Trophoblast cell (in vitro differentiated cells and primary cell): ENCODE results near the gene MCM3AP.
A peak's percentile ranks its signal among the peaks of the same experiment; 100 is the strongest.

Source experiments
- DNase-seq, 2 donors: peaks; one replicate each; pipeline ENCODE4 v3.0.0-alpha.2; 2016
- H2AFZ ChIP-seq: 2 replicates; pipeline ENCODE4 v1.6.1; 2013; ENCODE audit warnings: low read length, moderate library complexity, mild to moderate bottlenecking; ENCODE audit not compliant: insufficient read depth, poor library complexity
- H2AK5ac ChIP-seq: 2 replicates; pipeline ENCODE4 v1.6.1; 2013; ENCODE audit warnings: mild to moderate bottlenecking, low read length
- H2BK120ac ChIP-seq: 2 replicates; pipeline ENCODE4 v1.6.1; 2013; ENCODE audit warnings: low read length, mild to moderate bottlenecking, moderate library complexity; ENCODE audit not compliant: insufficient read depth, poor library complexity
- H2BK12ac ChIP-seq: 2 replicates; pipeline ENCODE4 v1.6.1; 2013; ENCODE audit warnings: mild to moderate bottlenecking, low read length, moderate library complexity
- H2BK5ac ChIP-seq: 2 replicates; pipeline ENCODE4 v1.6.1; 2013; ENCODE audit warnings: low read length, low read depth, moderate library complexity, mild to moderate bottlenecking; ENCODE audit not compliant: poor library complexity
- H3K14ac ChIP-seq: 2 replicates; pipeline ENCODE4 v1.6.1; 2013; ENCODE audit warnings: mild to moderate bottlenecking, low read length
- H3K18ac ChIP-seq: 2 replicates; pipeline ENCODE4 v1.6.1; 2013; ENCODE audit warnings: mild to moderate bottlenecking, low read length
- H3K23ac ChIP-seq: 2 replicates; pipeline ENCODE4 v1.6.1; 2013; ENCODE audit warnings: low read length
- H3K27ac ChIP-seq: 2 replicates; pipeline ENCODE4 v1.5.1; 2013; ENCODE audit warnings: low read depth, mild to moderate bottlenecking, inconsistent platforms, low read length, moderate library complexity
- H3K27me3 ChIP-seq: 2 replicates; pipeline ENCODE4 v1.6.1; 2013; ENCODE audit warnings: inconsistent platforms, mild to moderate bottlenecking, low read length, moderate library complexity; ENCODE audit not compliant: insufficient read depth
- H3K36me3 ChIP-seq, 2 experiments: 1 replicate in 1 of 2; 2 replicates in 1 of 2; pipeline ENCODE4 v1.6.1; 2013; ENCODE audit warnings: low read length in 2 of 2, mild to moderate bottlenecking in 2 of 2, moderate library complexity in 1 of 2; ENCODE audit not compliant: insufficient read depth in 2 of 2, control insufficient read depth in 1 of 2
- H3K4ac ChIP-seq: 2 replicates; pipeline ENCODE4 v1.6.1; 2013; ENCODE audit warnings: low read depth, mild to moderate bottlenecking, low read length, moderate library complexity
- H3K4me1 ChIP-seq, 2 experiments: 1 replicate in 1 of 2; 2 replicates in 1 of 2; pipeline ENCODE4 v1.6.1; 2013; ENCODE audit warnings: low read length in 2 of 2, mild to moderate bottlenecking in 2 of 2, moderate library complexity in 1 of 2; ENCODE audit not compliant: insufficient read depth in 2 of 2, control insufficient read depth in 1 of 2
- H3K4me2 ChIP-seq: 2 replicates; pipeline ENCODE4 v1.6.1; 2013; ENCODE audit warnings: inconsistent platforms, mild to moderate bottlenecking, low read length, moderate library complexity
- H3K4me3 ChIP-seq: 2 replicates; pipeline ENCODE4 v1.5.1; 2013; ENCODE audit warnings: mild to moderate bottlenecking, low read depth, low read length, inconsistent platforms
- H3K79me1 ChIP-seq: one replicate; pipeline ENCODE4 v1.6.1; 2013; ENCODE audit warnings: low read length
- H3K79me2 ChIP-seq: 2 replicates; pipeline ENCODE4 v1.6.1; 2013; ENCODE audit warnings: low read length, mild to moderate bottlenecking; ENCODE audit not compliant: control insufficient read depth, insufficient read depth, poor library complexity
- H3K9ac ChIP-seq: 2 replicates; pipeline ENCODE4 v1.6.1; 2013; ENCODE audit warnings: mild to moderate bottlenecking, low read length
- H3K9me3 ChIP-seq: 2 replicates; pipeline ENCODE4 v1.6.1; 2013; ENCODE audit warnings: low read depth, mild to moderate bottlenecking, control low read depth, inconsistent platforms, low read length; ENCODE audit not compliant: insufficient read depth
- H4K12ac ChIP-seq: 2 replicates; pipeline ENCODE4 v1.6.1; 2013; ENCODE audit warnings: low read depth, mild to moderate bottlenecking, low read length, moderate library complexity
- H4K8ac ChIP-seq: 2 replicates; pipeline ENCODE4 v1.6.1; 2013; ENCODE audit warnings: low read depth, mild to moderate bottlenecking, low read length, moderate library complexity
- H4K91ac ChIP-seq: one replicate; pipeline ENCODE4 v1.6.1; 2013; ENCODE audit warnings: low read depth, mild to moderate bottlenecking, low read length, moderate library complexity
- WGBS: extraction: QIAGEN DNeasy Blood & Tissue Kit; methylation state at CpG from one replicate; pipeline ENCODE4 v1.1.7; 2013; ENCODE audit warnings: missing lambda C conversion rate; ENCODE audit not compliant: insufficient read length, insufficient coverage; ENCODE audit errors: extremely low coverage; 5-methylcytosine and 5-hydroxymethylcytosine counted together

MCM3AP gene

DNA sequence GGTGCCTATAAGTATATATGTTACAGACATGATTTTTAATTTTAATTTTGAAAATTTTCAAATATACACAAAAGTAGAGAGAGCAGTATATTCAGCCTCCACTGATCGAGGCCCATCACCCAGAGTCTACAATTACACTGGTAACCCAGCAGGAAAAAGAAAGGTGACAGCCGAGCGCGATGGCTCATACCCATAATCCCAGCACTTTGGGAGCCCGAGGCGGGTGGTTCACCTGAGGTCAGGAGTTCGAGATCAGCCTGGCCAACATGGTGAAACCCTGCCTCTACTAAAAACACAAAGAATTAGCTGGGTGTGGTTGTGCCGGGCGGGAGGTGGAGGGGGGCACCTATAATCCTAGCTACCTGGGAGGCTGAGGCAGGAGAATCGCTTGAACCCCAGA lies 2.1 kb upstream of the MCM3AP start:
- Histone ChIP-seq H3K27me3 (no peaks in the 10 kb centered on the region), H3K79me2 (peaks cover 5% of the 10 kb centered on the region), H2BK5ac (no peak overlapping the region), H4K12ac (no peak overlapping the region), H3K23ac (no peak overlapping the region), H2AFZ (no peak overlapping the region), H3K4me3 (no peak overlapping the region), H3K18ac (no peak overlapping the region), H3K14ac (no peak overlapping the region), H4K91ac (no peak overlapping the region), H3K27ac (no peak overlapping the region), H2BK120ac (no peak overlapping the region), H3K36me3 (peaks cover 13 to 18% of the 10 kb centered on the region in 2 experiments), H3K9me3 (peaks cover 6% of the 10 kb centered on the region), H3K79me1 (peaks cover 8% of the 10 kb centered on the region), H2BK12ac (no peak overlapping the region), H3K4ac (peak overlapping the region; percentile 57), H2AK5ac (no peak overlapping the region), H3K4me2 (no peak overlapping the region), H3K4me1 (peaks cover 5 to 10% of the 10 kb centered on the region in 2 experiments), H4K8ac (no peak overlapping the region), H3K9ac (no peak overlapping the region)
- DNase-seq: no peak
- no CpG with 5 or more reads among the region's 10 CpGs for WGBS

DNA sequence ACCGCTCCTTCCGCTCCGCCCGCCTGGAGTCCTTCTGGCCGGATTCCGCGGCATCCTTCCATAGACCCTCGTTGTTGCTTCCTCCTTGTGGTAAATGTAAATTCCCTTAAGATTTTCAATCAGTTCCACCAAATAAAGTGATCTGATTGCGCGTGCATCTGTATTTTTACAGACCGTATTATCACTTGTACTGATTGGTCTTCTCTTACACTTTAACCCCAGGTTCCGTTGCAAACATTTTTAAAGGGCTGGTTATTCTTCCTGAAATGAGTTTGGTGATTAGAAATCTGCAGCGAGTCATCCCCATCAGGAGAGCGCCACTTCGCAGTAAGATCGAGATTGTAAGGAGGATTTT lies 1.2 kb upstream of the MCM3AP start:
- no peak overlapping the region for H2AK5ac ChIP-seq
- no peak overlapping the region for H2AFZ ChIP-seq
- no peak overlapping the region for H2BK12ac ChIP-seq
- H3K79me1 ChIP-seq: peaks cover 8% of the 10 kb centered on the region
- H3K36me3 ChIP-seq: peaks cover 12% of the 10 kb centered on the region in 2 experiments
- no CpG with 5 or more reads among the region's 16 CpGs for WGBS
- H3K4ac ChIP-seq: no peak overlapping the region
- peak overlapping the region; percentile 69 for H4K12ac ChIP-seq
- H3K9ac ChIP-seq: peak overlapping the region; percentile 77
- no peak overlapping the region for H2BK5ac ChIP-seq
- H4K8ac ChIP-seq: peak overlapping the region; percentile 97
- peak overlapping the region; percentile 77 for H3K4me2 ChIP-seq
- no peak overlapping the region for H3K23ac ChIP-seq
- DNase-seq: peak in 1 of 2 donors; percentile 59
- no peak overlapping the region for H3K14ac ChIP-seq
- peaks cover 5 to 10% of the 10 kb centered on the region in 2 experiments for H3K4me1 ChIP-seq
- H2BK120ac ChIP-seq: no peak overlapping the region
- no peak overlapping the region for H3K18ac ChIP-seq
- H3K4me3 ChIP-seq: peak overlapping the region; percentile 96
- H3K9me3 ChIP-seq: peaks cover 3% of the 10 kb centered on the region
- no peak overlapping the region for H4K91ac ChIP-seq
- H3K79me2 ChIP-seq: peaks cover 7% of the 10 kb centered on the region
- no peaks in the 10 kb centered on the region for H3K27me3 ChIP-seq
- H3K27ac ChIP-seq: peak overlapping the region; percentile 99

DNA sequence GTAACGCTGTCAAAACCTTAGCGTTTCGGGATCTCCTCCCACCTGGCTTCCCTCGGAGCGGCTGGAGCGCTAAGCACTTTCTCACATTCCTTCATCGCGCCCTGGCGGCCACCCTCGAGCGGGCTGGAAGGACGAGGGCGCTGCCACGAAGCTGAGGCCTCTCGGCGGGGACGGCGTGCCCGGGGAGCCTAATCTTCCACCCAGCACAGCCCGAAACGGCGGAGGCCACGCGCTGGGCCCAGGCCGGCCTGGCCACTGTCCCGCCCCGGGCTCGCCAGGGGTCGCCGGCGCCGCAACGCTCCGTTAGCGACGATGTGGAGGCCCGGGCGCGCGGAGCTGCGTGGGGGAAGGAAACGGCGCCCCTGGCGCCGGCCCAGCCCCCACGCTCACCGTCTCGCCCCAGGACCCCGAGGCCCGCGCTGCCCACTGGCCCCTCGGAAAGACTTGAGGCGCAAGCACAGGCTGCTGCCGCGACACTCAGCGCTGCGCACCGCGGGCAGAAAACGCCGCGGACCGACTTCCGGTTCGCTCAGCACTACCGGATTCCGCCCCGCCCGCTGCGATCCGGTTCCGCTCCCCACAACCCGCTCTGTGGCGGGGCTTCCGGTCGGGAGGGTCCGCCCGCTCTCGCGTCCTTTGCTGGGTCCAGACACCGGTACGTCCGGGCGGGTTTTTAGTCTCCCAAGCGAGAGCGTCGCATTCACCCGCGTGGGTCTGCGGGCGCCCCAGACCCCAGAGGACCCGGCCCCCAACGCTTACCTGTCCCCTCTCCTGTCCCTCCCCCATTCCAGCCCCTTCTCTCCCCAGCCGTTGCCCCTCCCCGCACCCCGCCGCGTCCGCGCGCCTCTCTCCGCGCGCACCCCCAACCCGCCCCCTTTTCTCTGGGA lies 593 bp upstream of the MCM3AP start, which contains the start of gene YBEY:
Gene YBEY, plus strand, starts transcription at position 582 of the 887 bp plus-strand sequence. CDS start 572 bp downstream, outside the sequence.
- peak within 1 kb of the TSS; percentile 93 for H4K91ac ChIP-seq
- peak; percentile 83 to 91 for DNase-seq
- H2BK5ac ChIP-seq: peak within 1 kb of the TSS; percentile 88
- H4K8ac ChIP-seq: peak within 1 kb of the TSS; percentile 97
- no peak within 1 kb of the TSS for H3K23ac ChIP-seq
- H2BK12ac ChIP-seq: no peak within 1 kb of the TSS
- peak within 1 kb of the TSS; percentile 87 for H2AFZ ChIP-seq
- H3K36me3 ChIP-seq: peaks cover 7 to 10% of the 10 kb centered on the region in 2 experiments
- H3K14ac ChIP-seq: peak within 1 kb of the TSS; percentile 94
- peak within 1 kb of the TSS; percentile 93 for H3K18ac ChIP-seq
- WGBS: no CpG with 5 or more reads among the region's 105 CpGs
- peak within 1 kb of the TSS; percentile 61 for H3K4ac ChIP-seq
- H3K27me3 ChIP-seq: no peaks in the 10 kb centered on the region
- H3K4me3 ChIP-seq: peak within 1 kb of the TSS; percentile 96
- peaks cover 8% of the 10 kb centered on the region for H3K79me1 ChIP-seq
- peak within 1 kb of the TSS; percentile 96 for H3K9ac ChIP-seq
- peaks cover 1% of the 10 kb centered on the region for H3K9me3 ChIP-seq
- peak within 1 kb of the TSS; percentile 77 for H3K4me2 ChIP-seq
- peak within 1 kb of the TSS; percentile 99 for H3K27ac ChIP-seq
- peak within 1 kb of the TSS; percentile 64 for H2BK120ac ChIP-seq
- peaks cover 7% of the 10 kb centered on the region for H3K79me2 ChIP-seq
- peaks cover 5 to 10% of the 10 kb centered on the region in 2 experiments for H3K4me1 ChIP-seq
- H4K12ac ChIP-seq: peak within 1 kb of the TSS; percentile 97
- H2AK5ac ChIP-seq: peak within 1 kb of the TSS; percentile 34

DNA sequence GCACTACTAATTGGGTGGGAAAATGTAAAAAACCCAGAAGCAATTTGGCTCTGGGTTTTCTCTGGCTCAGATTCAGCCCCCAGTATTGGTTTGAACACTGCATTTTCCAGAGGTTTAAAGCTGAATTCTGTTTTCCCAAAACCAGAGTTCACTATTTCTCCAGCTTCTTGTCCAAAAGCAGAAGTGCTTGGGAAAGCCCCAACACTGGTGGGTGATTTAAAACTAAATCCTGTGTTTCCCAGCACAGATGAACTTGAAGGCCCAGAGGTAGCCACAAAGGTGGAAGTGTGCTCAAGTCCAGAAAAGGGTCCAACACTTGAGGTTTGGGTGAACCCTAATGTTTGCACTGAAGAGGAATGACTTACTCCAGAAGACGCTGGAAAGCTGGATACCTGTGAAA lies 678 bp downstream of the MCM3AP start:
- H4K8ac ChIP-seq: no peak overlapping the region
- no peak overlapping the region for H3K9ac ChIP-seq
- no peak overlapping the region for H3K27ac ChIP-seq
- H4K91ac ChIP-seq: no peak overlapping the region
- peak overlapping the region; percentile 68 for H3K4me2 ChIP-seq
- peaks cover 7% of the 10 kb centered on the region for H3K79me2 ChIP-seq
- H3K14ac ChIP-seq: no peak overlapping the region
- no peak overlapping the region for H2BK5ac ChIP-seq
- no peak overlapping the region for H2BK120ac ChIP-seq
- H3K4me1 ChIP-seq: peaks cover 5 to 10% of the 10 kb centered on the region in 2 experiments
- H2AFZ ChIP-seq: no peak overlapping the region
- no peak overlapping the region for H3K4me3 ChIP-seq
- H3K4ac ChIP-seq: peak overlapping the region; percentile 82
- H3K36me3 ChIP-seq: peaks cover 16 to 17% of the 10 kb centered on the region in 2 experiments
- H2BK12ac ChIP-seq: no peak overlapping the region
- H3K79me1 ChIP-seq: peaks cover 8% of the 10 kb centered on the region
- no CpG with 5 or more reads among the region's 1 CpG for WGBS
- peak overlapping the region; percentile 65 for H2AK5ac ChIP-seq
- H3K23ac ChIP-seq: no peak overlapping the region
- DNase-seq: no peak
- no peaks in the 10 kb centered on the region for H3K27me3 ChIP-seq
- H3K9me3 ChIP-seq: peaks cover under 1% of the 10 kb centered on the region
- H3K18ac ChIP-seq: no peak overlapping the region
- H4K12ac ChIP-seq: no peak overlapping the region
